CD14-positive monocyte (primary cell): Measurements from ENCODE around the gene MAD1L1. TPM values are rescaled to one million over a fixed set of nuclear protein-coding genes. Genes with fewer than 3 reads are reported as not detected.

Experiments
- DNase-seq, 3 donors: peaks; one replicate each; pipeline ENCODE4 v3.0.0-alpha.2; 2011 to 2022
- H2AFZ ChIP-seq: 2 replicates; pipeline ENCODE4 v1.6.0; 2012; ENCODE audit warnings: mild to moderate bottlenecking, low read depth, low read length, inconsistent platforms; ENCODE audit not compliant: insufficient read depth, poor library complexity, severe bottlenecking
- H3K27ac ChIP-seq, 2 donors: 1 replicate in 1 of 2; 2 replicates in 1 of 2; pipeline ENCODE4 v1.5.1; 2012 to 2013; ENCODE audit warnings: low read length in 2 of 2, control low read depth in 1 of 2, inconsistent platforms in 1 of 2, low read depth in 1 of 2, mild to moderate bottlenecking in 1 of 2
- H3K27me3 ChIP-seq, 2 donors: one replicate each; pipeline versions ENCODE4 v1.6.0 to v1.6.1; 2011 to 2013; ENCODE audit warnings: low read length in 2 of 2; ENCODE audit not compliant: control insufficient read depth in 2 of 2, insufficient read depth in 2 of 2
- H3K36me3 ChIP-seq, 2 donors: replicated peaks in 1 of 2; 1 replicate in 1 of 2; 2 replicates in 1 of 2; pipeline versions ENCODE4 v1.5.1 to v1.6.1; 2012 to 2013; ENCODE audit warnings: low read length in 2 of 2, control low read depth in 1 of 2, inconsistent platforms in 1 of 2, mild to moderate bottlenecking in 1 of 2; ENCODE audit not compliant: insufficient read depth in 2 of 2, control insufficient read depth in 1 of 2
- H3K4me1 ChIP-seq, 2 donors: 1 replicate in 1 of 2; 2 replicates in 1 of 2; pipeline versions ENCODE4 v1.5.1 to v1.6.1; 2012 to 2013; ENCODE audit warnings: low read length in 2 of 2, control low read depth in 1 of 2, inconsistent platforms in 1 of 2, mild to moderate bottlenecking in 1 of 2, moderate library complexity in 1 of 2; ENCODE audit not compliant: insufficient read depth in 2 of 2, control insufficient read depth in 1 of 2
- H3K4me2 ChIP-seq: replicated peaks from 2 replicates; pipeline ENCODE3; 2012; ENCODE audit warnings: low read length, moderate library complexity, mild to moderate bottlenecking; ENCODE audit not compliant: poor library complexity, severe bottlenecking; ENCODE audit errors: extremely low read depth
- H3K4me3 ChIP-seq, 3 experiments: fragments of 200-600 bp in 1 of 3; sonication (generic) in 1 of 3; replicated peaks in 1 of 3; 1 replicate in 2 of 3; 2 replicates in 1 of 3; pipeline ENCODE4 v1.5.1; 2011 to 2013; ENCODE audit warnings: low read length in 3 of 3, mild to moderate bottlenecking in 3 of 3, control low read depth in 2 of 3, low read depth in 2 of 3, inconsistent platforms in 1 of 3, moderate library complexity in 1 of 3
- H3K79me2 ChIP-seq: 2 replicates; pipeline ENCODE4 v1.6.0; 2012; ENCODE audit warnings: mild to moderate bottlenecking, control low read depth, inconsistent platforms, low read length, moderate library complexity; ENCODE audit not compliant: insufficient read depth
- H3K9ac ChIP-seq: 2 replicates; pipeline ENCODE4 v1.6.0; 2017; ENCODE audit warnings: low read length, mild to moderate bottlenecking; ENCODE audit not compliant: insufficient read depth, poor library complexity, severe bottlenecking
- H3K9me3 ChIP-seq, 2 donors: replicated peaks in 1 of 2; 1 replicate in 1 of 2; 2 replicates in 1 of 2; pipeline versions ENCODE4 v1.5.1 to v1.6.1; 2012 to 2013; ENCODE audit warnings: low read length in 2 of 2, control low read depth in 1 of 2; ENCODE audit not compliant: control insufficient read depth in 1 of 2, insufficient read depth in 1 of 2
- H4K20me1 ChIP-seq: 2 replicates; pipeline ENCODE4 v1.6.0; 2012; ENCODE audit warnings: mild to moderate bottlenecking, low read length, control low read depth, moderate library complexity; ENCODE audit not compliant: insufficient read depth
- H3K27ac Mint-ChIP-seq, 7 donors: one replicate each; pipeline ENCODE4 v1.8.0; 2020; ENCODE audit warnings: mild to moderate bottlenecking in 7 of 7, mixed read lengths in 7 of 7, moderate library complexity in 6 of 7, inconsistent platforms in 2 of 7
- H3K27me3 Mint-ChIP-seq, 3 donors: one replicate each; pipeline ENCODE4 v1.8.0; 2021 to 2022; ENCODE audit warnings: low read depth in 3 of 3, mild to moderate bottlenecking in 3 of 3, mixed read lengths in 3 of 3, moderate library complexity in 3 of 3, inconsistent platforms in 1 of 3
- H3K36me3 Mint-ChIP-seq, 2 donors: one replicate each; pipeline ENCODE4 v1.8.0; 2020; ENCODE audit warnings: mixed read lengths in 2 of 2, inconsistent platforms in 1 of 2, mild to moderate bottlenecking in 1 of 2
- H3K4me1 Mint-ChIP-seq: one replicate; pipeline ENCODE4 v1.8.0; 2020; ENCODE audit warnings: mild to moderate bottlenecking, mixed read lengths
- H3K4me3 Mint-ChIP-seq, 2 donors: one replicate each; pipeline ENCODE4 v1.8.0; 2020; ENCODE audit warnings: mild to moderate bottlenecking in 2 of 2, mixed read lengths in 2 of 2, moderate library complexity in 1 of 2
- H3K9me3 Mint-ChIP-seq, 7 donors: one replicate each; pipeline ENCODE4 v1.8.0; 2020 to 2022; ENCODE audit warnings: mixed read lengths in 7 of 7, mild to moderate bottlenecking in 6 of 7, moderate library complexity in 6 of 7, inconsistent platforms in 2 of 7
- CTCF ChIP-seq: fragments of 200-600 bp; IDR thresholded peaks from one replicate; pipeline ENCODE4 v1.8.0; 2022; ENCODE audit warnings: antibody characterized with exemption, mild to moderate bottlenecking
- WGBS: methylation state at CpG from one replicate; pipeline ENCODE4 v1.1.5; 2013; ENCODE audit warnings: missing lambda C conversion rate; ENCODE audit not compliant: insufficient coverage; 5-methylcytosine and 5-hydroxymethylcytosine counted together
- intact Hi-C, 2 donors: fragments of 100-400 bp; cut with micrococcal nuclease; formaldehyde crosslinking; loops; one replicate each; pipeline versions ENCODE4 v1.15.0 to v1.15.1; 2023
- polyA plus RNA-seq, 3 donors: library from polyadenylated mRNA; depleted of rRNA in 1 of 3; unstranded in 2 of 3; stranded (reverse) in 1 of 3; fragments of 300-500 nt in 2 of 3; fragments of >200 nt in 1 of 3; fragmentation: Illumina TruSeq in 2 of 3; gene quantifications; 1 replicate in 2 of 3; 2 replicates in 1 of 3; pipeline ENCODE4 v1.2.3, GENCODE V29; 2012 to 2021

MAD1L1 gene
- polyA plus RNA-seq, 3 donors: 22.0 to 39.4 (median 33.2) TPM

- Mint-ChIP-seq H3K4me3 (no peak overlapping the region), H3K9me3 (peaks cover 0 to 5% (median 0%) of the 10 kb centered on the region in 7 donors), H3K27me3 (peaks cover 0 to 2% (median 2%) of the 10 kb centered on the region in 3 donors), H3K4me1 (peaks cover 37% of the 10 kb centered on the region), H3K36me3 (peaks cover 34 to 37% of the 10 kb centered on the region in 2 donors), H3K27ac (peak overlapping the region in 3 of 7 donors; percentile 31 to 64 (median 38))
- Histone ChIP-seq H4K20me1 (no peaks in the 10 kb centered on the region), H3K4me2 (no peak overlapping the region), H3K27me3 (no peaks in the 10 kb centered on the region), H3K27ac (no peak overlapping the region), H2AFZ (no peak overlapping the region), H3K79me2 (no peaks in the 10 kb centered on the region), H3K4me3 (no peak overlapping the region), H3K9me3 (no peaks in the 10 kb centered on the region), H3K9ac (no peak overlapping the region), H3K36me3 (no peaks in the 10 kb centered on the region), H3K4me1 (peaks cover 15 to 23% of the 10 kb centered on the region in 2 donors)
- intact Hi-C loops: no loop called here
- WGBS: 83% methylated on average over 10 of the region's 13 CpGs
- no peak for DNase-seq
- no peak for TF ChIP-seq CTCF
Measured at GRCh38 chr7:2105280-2105679, 127.5 kb downstream of the MAD1L1 start.

GRCh38 chr7:2104716-2105115, 128.0 kb downstream of the MAD1L1 start:
- Mint-ChIP-seq H3K27me3 (peaks cover 0 to 5% (median 2%) of the 10 kb centered on the region in 3 donors), H3K36me3 (peaks cover 29 to 32% of the 10 kb centered on the region in 2 donors), H3K4me3 (no peak overlapping the region), H3K4me1 (peaks cover 37% of the 10 kb centered on the region), H3K9me3 (peaks cover 0 to 5% (median 0%) of the 10 kb centered on the region in 7 donors), H3K27ac (peak overlapping the region in 3 of 7 donors; percentile 64 to 70 (median 69))
- Histone ChIP-seq H3K9me3 (no peaks in the 10 kb centered on the region), H3K4me2 (no peak overlapping the region), H3K9ac (no peak overlapping the region), H3K27me3 (no peaks in the 10 kb centered on the region), H3K4me1 (peaks cover 10 to 23% of the 10 kb centered on the region in 2 donors), H3K4me3 (no peak overlapping the region), H3K27ac (no peak overlapping the region), H3K79me2 (no peaks in the 10 kb centered on the region), H4K20me1 (peaks cover 2% of the 10 kb centered on the region), H3K36me3 (no peaks in the 10 kb centered on the region), H2AFZ (no peak overlapping the region)
- DNase-seq: no peak
- intact Hi-C loops: no loop called here
- no peak for TF ChIP-seq CTCF
- 88% methylated on average over 13 of the region's 14 CpGs for WGBS
